Nephron progenitor cell (in vitro differentiated cells): ENCODE measurements around the gene USP15.

Source experiments
- DNase-seq: peaks from one replicate; pipeline ENCODE4 v3.0.0; 2021
- H3K27ac Mint-ChIP-seq: 2 replicates; pipeline ENCODE4 v1.8.0; 2021; ENCODE audit warnings: mild to moderate bottlenecking, moderate library complexity, mixed read lengths
- H3K27me3 Mint-ChIP-seq: 2 replicates; pipeline ENCODE4 v1.8.0; 2021; ENCODE audit warnings: mild to moderate bottlenecking, low read depth, mixed read lengths; ENCODE audit not compliant: poor library complexity
- H3K36me3 Mint-ChIP-seq: 2 replicates; pipeline ENCODE4 v1.8.0; 2021; ENCODE audit warnings: low read depth, mixed read lengths
- H3K4me1 Mint-ChIP-seq: 2 replicates; pipeline ENCODE4 v1.8.0; 2021; ENCODE audit warnings: mixed read lengths
- H3K4me3 Mint-ChIP-seq: 2 replicates; pipeline ENCODE4 v1.8.0; 2021; ENCODE audit warnings: mild to moderate bottlenecking, moderate library complexity, mixed read lengths
- H3K9me3 Mint-ChIP-seq: 2 replicates; pipeline ENCODE4 v1.8.0; 2021; ENCODE audit warnings: mild to moderate bottlenecking, moderate library complexity, mixed read lengths
- CTCF ChIP-seq: fragments of 200-600 bp; sonication (generic); IDR thresholded peaks from 2 replicates; pipeline ENCODE4 v1.5.0; 2021; ENCODE audit warnings: antibody characterized with exemption

USP15 gene

GRCh38 chr12:62372825-62373224, 112.6 kb downstream of the USP15 start:
- H3K4me3 Mint-ChIP-seq, result no peak overlapping the region
- TF ChIP-seq CTCF, result no peak
- peaks cover 4% of the 10 kb centered on the region for H3K9me3 Mint-ChIP-seq
- no peaks in the 10 kb centered on the region for H3K27me3 Mint-ChIP-seq
- peaks cover 15% of the 10 kb centered on the region for H3K36me3 Mint-ChIP-seq
- H3K4me1 Mint-ChIP-seq, result no peaks in the 10 kb centered on the region
- H3K27ac Mint-ChIP-seq, result no peak overlapping the region
- no peak for DNase-seq

GRCh38 chr12:62375603-62376002, 115.4 kb downstream of the USP15 start:
- Mint-ChIP-seq H3K36me3 (no peaks in the 10 kb centered on the region), H3K4me3 (no peak overlapping the region), H3K27ac (no peak overlapping the region), H3K27me3 (no peaks in the 10 kb centered on the region), H3K4me1 (no peaks in the 10 kb centered on the region), H3K9me3 (no peaks in the 10 kb centered on the region)
- no peak for DNase-seq
- no peak for TF ChIP-seq CTCF

- H3K4me3 Mint-ChIP-seq, result no peak overlapping the region
- H3K4me1 Mint-ChIP-seq, result no peaks in the 10 kb centered on the region
- no peaks in the 10 kb centered on the region for H3K9me3 Mint-ChIP-seq
- H3K36me3 Mint-ChIP-seq, result no peaks in the 10 kb centered on the region
- no peak for TF ChIP-seq CTCF
- no peaks in the 10 kb centered on the region for H3K27me3 Mint-ChIP-seq
- H3K27ac Mint-ChIP-seq, result no peak overlapping the region
- DNase-seq, result no peak
Measured at GRCh38 chr12:62379026-62379722, 119.0 kb downstream of the USP15 start.

GRCh38 chr12:62379723-62380045, 119.5 kb downstream of the USP15 start:
- DNase-seq, result no peak
- Mint-ChIP-seq H3K9me3 (no peaks in the 10 kb centered on the region), H3K36me3 (no peaks in the 10 kb centered on the region), H3K27ac (no peak overlapping the region), H3K27me3 (no peaks in the 10 kb centered on the region), H3K4me1 (no peaks in the 10 kb centered on the region), H3K4me3 (no peak overlapping the region)
- no peak for TF ChIP-seq CTCF

GRCh38 chr12:62382526-62382925, 122.3 kb downstream of the USP15 start:
- Mint-ChIP-seq H3K4me3 (no peak overlapping the region), H3K4me1 (no peaks in the 10 kb centered on the region), H3K27ac (no peak overlapping the region), H3K9me3 (no peaks in the 10 kb centered on the region), H3K27me3 (no peaks in the 10 kb centered on the region), H3K36me3 (no peaks in the 10 kb centered on the region)
- no peak for TF ChIP-seq CTCF
- DNase-seq, result no peak

- no peaks in the 10 kb centered on the region for H3K27me3 Mint-ChIP-seq
- no peak overlapping the region for H3K27ac Mint-ChIP-seq
- no peak for TF ChIP-seq CTCF
- no peaks in the 10 kb centered on the region for H3K4me1 Mint-ChIP-seq
- peaks cover 44% of the 10 kb centered on the region for H3K36me3 Mint-ChIP-seq
- DNase-seq, result no peak
- H3K4me3 Mint-ChIP-seq, result no peak overlapping the region
- no peaks in the 10 kb centered on the region for H3K9me3 Mint-ChIP-seq
Measured at GRCh38 chr12:62396750-62397149, 136.5 kb downstream of the USP15 start.
